SIG-M5 treated with dmso at 0.1 percent for 504 hours (cell line): ENCODE data around the gene ZNF276.
"Not testable (repeated sequence)": the region's sequence is repeated elsewhere in the genome, so short reads cannot be mapped to it uniquely, and the experiment has no call there.

Source experiments
- DNase-seq: peaks from one replicate; lab custom pipeline; 2025; ENCODE audit not compliant: unreplicated experiment; lab: John Stamatoyannopoulos, UW

ZNF276 gene

GRCh38 chr16:89720813-89721545, at the start of gene ZNF276, which contains the start of gene VPS9D1:
Gene ZNF276 (plus strand): TSS chr16:89721537. CDS start chr16:89721641, 104 bp downstream.
Gene VPS9D1 (minus strand): TSS chr16:89720898. CDS start chr16:89720861, 37 bp downstream.
- DNase-seq = peak; percentile 72

GRCh38 chr16:89671565-89671964, 49.8 kb upstream of the ZNF276 start:
- not testable (repeated sequence) for DNase-seq

- DNase-seq = no peak
Measured at GRCh38 chr16:89672177-89672941, 49.0 kb upstream of the ZNF276 start.

- DNase-seq = no peak
Measured at GRCh38 chr16:89678258-89678657, 43.1 kb upstream of the ZNF276 start.

- no peak for DNase-seq
Measured at GRCh38 chr16:89685916-89686315, 35.4 kb upstream of the ZNF276 start.

- peak; percentile 86 for DNase-seq
Measured at GRCh38 chr16:89686520-89687091, 34.7 kb upstream of the ZNF276 start, which contains the start of gene CDK10. Gene CDK10 (plus strand): TSS chr16:89686689. CDS start chr16:89686711, 22 bp downstream.

GRCh38 chr16:89687092-89687940, 34.0 kb upstream of the ZNF276 start:
- no peak for DNase-seq

- no peak for DNase-seq
Measured at GRCh38 chr16:89688395-89688794, 32.9 kb upstream of the ZNF276 start.

- DNase-seq = no peak
Measured at GRCh38 chr16:89689142-89689541, 32.2 kb upstream of the ZNF276 start.

GRCh38 chr16:89689621-89690020, 31.7 kb upstream of the ZNF276 start:
- not testable (repeated sequence) for DNase-seq

GRCh38 chr16:89690392-89690901, 30.9 kb upstream of the ZNF276 start:
- DNase-seq = no peak

GRCh38 chr16:89691231-89691985, 29.9 kb upstream of the ZNF276 start:
- DNase-seq = no peak

GRCh38 chr16:89691986-89692569, 29.3 kb upstream of the ZNF276 start:
- no peak for DNase-seq

- DNase-seq = no peak
Measured at GRCh38 chr16:89693289-89693731, 28.0 kb upstream of the ZNF276 start.

GRCh38 chr16:89693931-89694783, 27.2 kb upstream of the ZNF276 start:
- DNase-seq = no peak

GRCh38 chr16:89694784-89695085, 26.6 kb upstream of the ZNF276 start:
- DNase-seq = not testable (repeated sequence)

- no peak for DNase-seq
Measured at GRCh38 chr16:89695086-89695874, 26.1 kb upstream of the ZNF276 start.
